Smooth muscle cell (in vitro differentiated cells): ENCODE measurements around the gene TRIM62. TPM values are rescaled to one million over a fixed set of nuclear protein-coding genes. Genes with fewer than 3 reads are reported as not detected.

ENCODE experiments used
- DNase-seq: peaks from one replicate; lab custom pipeline; 2025; ENCODE audit not compliant: unreplicated experiment; lab: John Stamatoyannopoulos, UW
- H2AFZ ChIP-seq: fragments of 200-600 bp; sonication (generic); 2 replicates; pipeline ENCODE4 v1.6.0; 2016; ENCODE audit warnings: antibody characterized with exemption, low read depth, mild to moderate bottlenecking
- H3F3A ChIP-seq: fragments of 200-600 bp; sonication (generic); 2 replicates; pipeline ENCODE4 v1.6.0; 2017; ENCODE audit warnings: antibody characterized with exemption, low read depth
- H3K27ac ChIP-seq: fragments of 200-600 bp; sonication (generic); 2 replicates; pipeline ENCODE4 v1.5.1; 2016; ENCODE audit warnings: low read depth, mild to moderate bottlenecking
- H3K27me3 ChIP-seq: fragments of 200-600 bp; sonication (generic); 2 replicates; pipeline ENCODE4 v1.6.1; 2016; ENCODE audit warnings: low read depth, mild to moderate bottlenecking
- H3K36me3 ChIP-seq: fragments of 200-600 bp; sonication (generic); 2 replicates; pipeline ENCODE4 v1.5.1; 2016; ENCODE audit warnings: low read depth
- H3K4me1 ChIP-seq: fragments of 200-600 bp; sonication (generic); 2 replicates; pipeline ENCODE4 v1.5.1; 2016; ENCODE audit warnings: low read depth
- H3K4me2 ChIP-seq: fragments of 200-600 bp; sonication (generic); 2 replicates; pipeline ENCODE4 v1.6.0; 2016; ENCODE audit warnings: mild to moderate bottlenecking
- H3K4me3 ChIP-seq: fragments of 200-600 bp; sonication (generic); 2 replicates; pipeline ENCODE4 v1.5.1; 2016; ENCODE audit warnings: mild to moderate bottlenecking
- H3K79me2 ChIP-seq: fragments of 200-600 bp; sonication (generic); 2 replicates; pipeline ENCODE4 v1.6.0; 2016; ENCODE audit warnings: low read depth, mild to moderate bottlenecking
- H3K9ac ChIP-seq: fragments of 200-600 bp; sonication (generic); 2 replicates; pipeline ENCODE4 v1.6.0; 2016; ENCODE audit warnings: low read depth
- H3K9me3 ChIP-seq: fragments of 200-600 bp; sonication (generic); replicated peaks from 2 replicates; pipeline ENCODE4 v1.5.1; 2016; ENCODE audit warnings: low read depth
- H4K20me1 ChIP-seq: fragments of 200-600 bp; sonication (generic); 2 replicates; pipeline ENCODE4 v1.6.0; 2016; ENCODE audit warnings: low read depth
- WGBS: methylation state at CpG from one replicate; pipeline ENCODE4 v1.1.7; 2016; ENCODE audit warnings: low lambda C conversion rate; 5-methylcytosine and 5-hydroxymethylcytosine counted together
- polyA plus RNA-seq: library from polyadenylated mRNA; unstranded; fragments of >200 nt; fragmentation: Nextera tagmentation; extraction: Ambion mirVana; gene quantifications from 2 replicates; pipeline ENCODE4 v1.2.1, GENCODE V29; 2016
- total RNA-seq: library from RNA; depleted of rRNA; stranded (reverse); fragments of >200 nt; gene quantifications from 2 replicates; pipeline ENCODE4 v1.2.3, GENCODE V29; 2014
- TF ChIP-seq, protein P1 (sequence below): fragments of 200-600 bp; sonication (generic); IDR thresholded peaks from 2 replicates; pipeline ENCODE4 v1.5.1; 2017; ENCODE audit warnings: borderline replicate concordance, mild to moderate bottlenecking, antibody characterized with exemption; ENCODE audit not compliant: insufficient read depth, poor library complexity, severe bottlenecking

TRIM62 gene
- total and polyA plus RNA-seq, 2 experiments from 2014 or later = 1.3 to 3.9 TPM

DNA sequence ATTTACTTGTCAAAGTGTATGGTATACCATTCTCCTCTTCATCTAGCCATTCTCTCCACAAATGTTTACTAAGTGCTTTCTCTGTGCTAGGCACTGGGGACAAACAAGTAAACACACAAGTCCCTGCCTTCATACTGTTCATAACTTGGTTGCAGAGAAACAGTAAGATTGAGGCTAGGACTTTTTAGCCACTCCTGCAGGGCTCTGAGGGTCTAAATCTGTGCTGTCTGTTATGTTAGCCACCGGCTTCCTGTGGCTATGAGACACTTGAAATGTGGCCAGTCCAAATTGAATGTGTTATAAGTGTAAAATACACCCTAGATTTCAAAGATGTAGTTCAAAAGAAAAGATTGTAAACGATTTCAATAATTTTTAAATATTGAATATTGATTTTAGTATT lies 50.7 kb downstream of the TRIM62 start:
- H3K4me1 ChIP-seq = no peaks in the 10 kb centered on the region
- TF ChIP-seq, protein P1, sequence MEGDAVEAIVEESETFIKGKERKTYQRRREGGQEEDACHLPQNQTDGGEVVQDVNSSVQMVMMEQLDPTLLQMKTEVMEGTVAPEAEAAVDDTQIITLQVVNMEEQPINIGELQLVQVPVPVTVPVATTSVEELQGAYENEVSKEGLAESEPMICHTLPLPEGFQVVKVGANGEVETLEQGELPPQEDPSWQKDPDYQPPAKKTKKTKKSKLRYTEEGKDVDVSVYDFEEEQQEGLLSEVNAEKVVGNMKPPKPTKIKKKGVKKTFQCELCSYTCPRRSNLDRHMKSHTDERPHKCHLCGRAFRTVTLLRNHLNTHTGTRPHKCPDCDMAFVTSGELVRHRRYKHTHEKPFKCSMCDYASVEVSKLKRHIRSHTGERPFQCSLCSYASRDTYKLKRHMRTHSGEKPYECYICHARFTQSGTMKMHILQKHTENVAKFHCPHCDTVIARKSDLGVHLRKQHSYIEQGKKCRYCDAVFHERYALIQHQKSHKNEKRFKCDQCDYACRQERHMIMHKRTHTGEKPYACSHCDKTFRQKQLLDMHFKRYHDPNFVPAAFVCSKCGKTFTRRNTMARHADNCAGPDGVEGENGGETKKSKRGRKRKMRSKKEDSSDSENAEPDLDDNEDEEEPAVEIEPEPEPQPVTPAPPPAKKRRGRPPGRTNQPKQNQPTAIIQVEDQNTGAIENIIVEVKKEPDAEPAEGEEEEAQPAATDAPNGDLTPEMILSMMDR = no peak
- H3K36me3 ChIP-seq = no peaks in the 10 kb centered on the region
- no peaks in the 10 kb centered on the region for H3K9me3 ChIP-seq
- 75% methylated on average over 2 of the region's 2 CpGs for WGBS
- no peak for DNase-seq
- no peak overlapping the region for H3K4me2 ChIP-seq
- no peaks in the 10 kb centered on the region for H3F3A ChIP-seq
- no peaks in the 10 kb centered on the region for H3K27me3 ChIP-seq
- no peaks in the 10 kb centered on the region for H3K79me2 ChIP-seq
- H3K9ac ChIP-seq = no peak overlapping the region
- H4K20me1 ChIP-seq = no peaks in the 10 kb centered on the region
- no peak overlapping the region for H2AFZ ChIP-seq
- no peak overlapping the region for H3K27ac ChIP-seq
- H3K4me3 ChIP-seq = no peak overlapping the region

DNA sequence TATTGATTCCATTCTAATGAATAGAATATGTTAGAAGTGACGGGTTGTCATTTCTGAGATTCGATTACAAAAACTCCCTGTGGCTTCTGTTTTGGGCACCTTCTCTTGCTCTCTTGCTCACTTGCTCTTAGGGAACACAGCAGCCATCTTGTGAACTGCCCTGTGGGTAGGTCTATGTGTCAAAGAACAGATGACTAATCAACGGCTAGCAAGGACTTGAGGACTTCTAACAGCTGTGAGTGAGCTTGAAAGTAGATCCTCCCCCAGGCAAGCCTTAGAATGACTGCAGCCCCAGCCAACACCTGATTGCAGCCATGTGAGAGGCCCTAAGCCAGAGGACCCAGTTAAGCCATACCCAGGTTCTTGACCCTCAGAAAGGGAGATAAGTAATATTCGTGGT lies 51.5 kb downstream of the TRIM62 start:
- no peak overlapping the region for H3K9ac ChIP-seq
- TF ChIP-seq, protein P1 = no peak
- no peaks in the 10 kb centered on the region for H3F3A ChIP-seq
- H3K4me2 ChIP-seq = no peak overlapping the region
- WGBS = 75% methylated on average over 4 of the region's 4 CpGs
- H2AFZ ChIP-seq = no peak overlapping the region
- H3K79me2 ChIP-seq = no peaks in the 10 kb centered on the region
- no peaks in the 10 kb centered on the region for H3K4me1 ChIP-seq
- no peaks in the 10 kb centered on the region for H4K20me1 ChIP-seq
- H3K27ac ChIP-seq = no peak overlapping the region
- no peaks in the 10 kb centered on the region for H3K27me3 ChIP-seq
- H3K4me3 ChIP-seq = no peak overlapping the region
- H3K9me3 ChIP-seq = no peaks in the 10 kb centered on the region
- no peaks in the 10 kb centered on the region for H3K36me3 ChIP-seq
- DNase-seq = no peak

DNA sequence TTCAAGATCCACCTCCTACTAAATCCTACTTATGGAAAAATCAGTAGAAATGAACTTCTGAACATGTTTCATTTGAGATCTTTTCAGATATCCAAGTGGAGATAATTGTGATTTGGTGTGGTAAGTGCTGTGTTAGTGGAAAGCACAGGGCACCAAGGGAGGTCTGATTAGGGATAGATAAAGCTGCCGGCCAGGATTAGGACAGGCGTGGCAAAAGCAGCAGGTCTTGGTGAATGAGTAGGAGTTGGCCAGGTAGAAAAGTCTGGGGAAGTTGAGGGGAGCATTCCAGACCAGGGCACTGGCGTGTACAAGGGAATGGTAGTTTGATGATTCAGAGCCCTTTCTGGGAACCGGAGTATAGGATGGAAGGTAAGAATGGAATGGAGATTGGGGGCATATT lies 53.1 kb downstream of the TRIM62 start:
- H2AFZ ChIP-seq = no peak overlapping the region
- H3K27me3 ChIP-seq = no peaks in the 10 kb centered on the region
- H3K4me1 ChIP-seq = no peaks in the 10 kb centered on the region
- no peak overlapping the region for H3K4me2 ChIP-seq
- no peaks in the 10 kb centered on the region for H3F3A ChIP-seq
- no peaks in the 10 kb centered on the region for H4K20me1 ChIP-seq
- no peak overlapping the region for H3K4me3 ChIP-seq
- H3K9me3 ChIP-seq = no peaks in the 10 kb centered on the region
- H3K79me2 ChIP-seq = no peaks in the 10 kb centered on the region
- no peak for DNase-seq
- TF ChIP-seq, protein P1 = no peak
- H3K27ac ChIP-seq = no peak overlapping the region
- no peak overlapping the region for H3K9ac ChIP-seq
- WGBS = 68% methylated on average over 4 of the region's 4 CpGs
- H3K36me3 ChIP-seq = no peaks in the 10 kb centered on the region

DNA sequence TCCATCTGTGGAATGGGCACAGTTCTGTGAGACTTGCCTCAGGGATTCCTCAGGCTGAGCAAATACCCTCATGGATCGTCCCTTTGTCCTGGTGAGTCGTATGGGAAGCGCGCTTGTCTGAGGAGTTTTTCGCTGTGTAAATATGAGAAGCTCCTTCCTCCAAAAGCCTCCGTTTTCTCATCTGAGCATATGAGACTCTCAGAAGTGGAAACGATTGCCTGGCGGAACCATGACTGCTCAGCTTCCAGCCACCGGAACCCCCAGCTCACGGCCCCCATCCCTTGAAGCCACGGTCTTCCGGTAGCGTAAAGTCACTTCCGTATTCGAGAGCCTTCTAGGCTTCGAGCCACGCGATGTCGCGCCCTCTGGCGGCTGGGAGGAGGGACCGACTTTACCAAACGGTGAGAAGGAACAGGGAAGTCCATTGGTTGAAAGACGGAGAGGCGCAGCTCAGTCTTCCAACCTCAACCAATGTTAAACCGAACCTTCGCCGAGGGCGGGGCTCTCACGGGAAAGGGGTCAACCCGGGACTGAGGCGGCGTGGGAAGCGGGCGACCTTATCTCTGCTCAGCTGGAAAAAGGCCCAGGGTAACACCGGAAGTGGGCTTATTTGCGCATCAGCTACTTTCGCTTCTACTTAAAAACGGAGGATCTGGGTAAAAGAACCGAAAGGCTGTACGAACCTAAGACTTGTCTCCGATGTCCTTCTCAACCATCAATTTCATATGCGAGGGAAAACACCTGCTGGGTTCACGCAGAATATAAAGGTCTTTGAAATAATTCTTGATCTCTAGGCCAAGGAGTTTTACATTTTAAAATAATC lies 54.6 kb downstream of the TRIM62 start:
- DNase-seq = no peak
- peak overlapping the region; percentile 12 for H3K4me2 ChIP-seq
- no peak overlapping the region for H3K9ac ChIP-seq
- H3F3A ChIP-seq = no peaks in the 10 kb centered on the region
- no peaks in the 10 kb centered on the region for H3K79me2 ChIP-seq
- no peaks in the 10 kb centered on the region for H3K27me3 ChIP-seq
- peak overlapping the region; percentile 27 for H3K4me3 ChIP-seq
- 77% methylated on average over 44 of the region's 44 CpGs for WGBS
- no peaks in the 10 kb centered on the region for H3K36me3 ChIP-seq
- H3K9me3 ChIP-seq = no peaks in the 10 kb centered on the region
- no peaks in the 10 kb centered on the region for H4K20me1 ChIP-seq
- H3K4me1 ChIP-seq = no peaks in the 10 kb centered on the region
- H3K27ac ChIP-seq = no peak overlapping the region
- TF ChIP-seq, protein P1 = peak; percentile 45
- H2AFZ ChIP-seq = no peak overlapping the region
